ENCODE measurements around the gene P3H1. TPM values are rescaled to one million over a fixed set of nuclear protein-coding genes. Genes with fewer than 3 reads are reported as not detected.

The P3H1 gene
- total RNA-seq, 1 donor from 2014 or later: 178 TPM

- Mint-ChIP-seq H3K4me3 (ENCODE audit: unreplicated experiment) (peak overlapping the region; percentile 81), H3K27me3 (ENCODE audit: unreplicated experiment) (peaks cover 6% of the 10 kb centered on the region), H3K27ac (ENCODE audit: unreplicated experiment) (no peak overlapping the region), H3K9me3 (ENCODE audit: unreplicated experiment) (peaks cover 4% of the 10 kb centered on the region), H3K36me3 (ENCODE audit: low read depth, unreplicated experiment) (peaks cover 54% of the 10 kb centered on the region), H3K4me1 (ENCODE audit: unreplicated experiment) (no peaks in the 10 kb centered on the region)
- DNase-seq (ENCODE audit: low spot score): no peak
- TF ChIP-seq CTCF (IDR thresholded peaks at IDR 0.05; ENCODE audit: unreplicated experiment): no peak
Measured at GRCh38 chr1:42748021-42748420, 18.8 kb downstream of the P3H1 start.

GRCh38 chr1:42747125-42747524, 19.7 kb downstream of the P3H1 start:
- no peaks in the 10 kb centered on the region for H3K4me1 Mint-ChIP-seq (ENCODE audit: unreplicated experiment)
- peaks cover 4% of the 10 kb centered on the region for H3K9me3 Mint-ChIP-seq (ENCODE audit: unreplicated experiment)
- peaks cover 50% of the 10 kb centered on the region for H3K36me3 Mint-ChIP-seq (ENCODE audit: low read depth, unreplicated experiment)
- H3K4me3 Mint-ChIP-seq (ENCODE audit: unreplicated experiment): no peak overlapping the region
- H3K27ac Mint-ChIP-seq (ENCODE audit: unreplicated experiment): no peak overlapping the region
- H3K27me3 Mint-ChIP-seq (ENCODE audit: unreplicated experiment): peaks cover 6% of the 10 kb centered on the region
- peak; percentile 55 for DNase-seq (ENCODE audit: low spot score)
- peak; percentile 34 for TF ChIP-seq CTCF (IDR thresholded peaks at IDR 0.05; ENCODE audit: unreplicated experiment)

GRCh38 chr1:42746436-42747105, 20.3 kb downstream of the P3H1 start:
- Mint-ChIP-seq H3K27ac (ENCODE audit: unreplicated experiment) (no peak overlapping the region), H3K4me1 (ENCODE audit: unreplicated experiment) (no peaks in the 10 kb centered on the region), H3K9me3 (ENCODE audit: unreplicated experiment) (peaks cover 1% of the 10 kb centered on the region), H3K27me3 (ENCODE audit: unreplicated experiment) (peaks cover 5% of the 10 kb centered on the region), H3K4me3 (ENCODE audit: unreplicated experiment) (no peak overlapping the region), H3K36me3 (ENCODE audit: low read depth, unreplicated experiment) (peaks cover 44% of the 10 kb centered on the region)
- TF ChIP-seq CTCF (IDR thresholded peaks at IDR 0.05; ENCODE audit: unreplicated experiment): no peak
- no peak for DNase-seq (ENCODE audit: low spot score)

GRCh38 chr1:42745851-42746250, 21.0 kb downstream of the P3H1 start:
- H3K36me3 Mint-ChIP-seq (ENCODE audit: low read depth, unreplicated experiment): peaks cover 42% of the 10 kb centered on the region
- no peaks in the 10 kb centered on the region for H3K4me1 Mint-ChIP-seq (ENCODE audit: unreplicated experiment)
- no peaks in the 10 kb centered on the region for H3K9me3 Mint-ChIP-seq (ENCODE audit: unreplicated experiment)
- DNase-seq (ENCODE audit: low spot score): no peak
- no peak for TF ChIP-seq CTCF (IDR thresholded peaks at IDR 0.05; ENCODE audit: unreplicated experiment)
- H3K4me3 Mint-ChIP-seq (ENCODE audit: unreplicated experiment): no peak overlapping the region
- H3K27ac Mint-ChIP-seq (ENCODE audit: unreplicated experiment): no peak overlapping the region
- H3K27me3 Mint-ChIP-seq (ENCODE audit: unreplicated experiment): peaks cover 4% of the 10 kb centered on the region

- Mint-ChIP-seq H3K27ac (ENCODE audit: unreplicated experiment) (no peak overlapping the region), H3K4me3 (ENCODE audit: unreplicated experiment) (no peak overlapping the region), H3K9me3 (ENCODE audit: unreplicated experiment) (no peaks in the 10 kb centered on the region), H3K36me3 (ENCODE audit: low read depth, unreplicated experiment) (peaks cover 28% of the 10 kb centered on the region), H3K4me1 (ENCODE audit: unreplicated experiment) (no peaks in the 10 kb centered on the region), H3K27me3 (ENCODE audit: unreplicated experiment) (peaks cover 4% of the 10 kb centered on the region)
- no peak for DNase-seq (ENCODE audit: low spot score)
- no peak for TF ChIP-seq CTCF (IDR thresholded peaks at IDR 0.05; ENCODE audit: unreplicated experiment)
Measured at GRCh38 chr1:42744148-42744413, 22.7 kb downstream of the P3H1 start.

Data from endothelial cell (in vitro differentiated cells).